Heart left ventricle (tissue), 13 donors: Measurements from ENCODE around the gene MCTP1.

ENCODE experiments used
- CTCF ChIP-seq, 12 donors: fragments of 200-600 bp; sonication (generic) in 4 of 12; IDR thresholded peaks; one replicate each; pipeline versions ENCODE4 v1.5.0 to v1.8.0; 2018 to 2022; ENCODE audit warnings: antibody characterized with exemption in 12 of 12, mild to moderate bottlenecking in 5 of 12
- POLR2A ChIP-seq, 2 donors: fragments of 450-650 bp; IDR thresholded peaks; one replicate each; pipeline ENCODE4 v1.6.1; 2017; ENCODE audit warnings: antibody characterized with exemption in 2 of 2, mild to moderate bottlenecking in 2 of 2, moderate library complexity in 2 of 2
- donor health status: ischemic (EF 13 %, LVEDD 7.1; RV severe dilation, severe dysfunction).
- donor health status: DM: no; HTN: yes; CAD: no.
- donor health status: DM: no; HTN: no; CAD: no.
- donor health status: ischemic (EF 25% LVEDD 6.9; RV normal size, moderate dysfunction).
- donor health status: ischemic (EF 25% LVEDD 5.7; RV mildly dilated, moderate dysfunction).
- donor health status: ischemic (EF 35%, LVEDD 5.7; RV mildly dilated, moderate dysfunction).
- donor health status: nonischemic (EF 11% LVEDD 7.7; RV severe dilation, severe dysfunction).
- donor health status: DM: yes; HTN: yes; CAD: no.
- donor health status: PGD.
- donor health status: ischemic (EF 29% LVEDD 5.4; RV normal size, mild dysfunction).
- donor health status: nonischemic (EF 23%, LVEDD 6.1; RV moderate dilation, normal function).

GRCh38 chr5:95009812-95010211, 275.1 kb downstream of the MCTP1 start:
- TF ChIP-seq CTCF (IDR thresholded peaks at IDR 0.05) (no peak), POLR2A (IDR thresholded peaks at IDR 0.05) (no peak)
